GM21737 (cell line): ENCODE results near the gene C1QB.

Experiments used
- ATAC-seq: cut with Tn5 transposase; IDR thresholded peaks from one replicate; pipeline ENCODE4 v1.9.1; 2021; ENCODE audit warnings: mild to moderate bottlenecking, moderate library complexity; ENCODE audit not compliant: unreplicated experiment

The C1QB gene, protein sequence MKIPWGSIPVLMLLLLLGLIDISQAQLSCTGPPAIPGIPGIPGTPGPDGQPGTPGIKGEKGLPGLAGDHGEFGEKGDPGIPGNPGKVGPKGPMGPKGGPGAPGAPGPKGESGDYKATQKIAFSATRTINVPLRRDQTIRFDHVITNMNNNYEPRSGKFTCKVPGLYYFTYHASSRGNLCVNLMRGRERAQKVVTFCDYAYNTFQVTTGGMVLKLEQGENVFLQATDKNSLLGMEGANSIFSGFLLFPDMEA

DNA sequence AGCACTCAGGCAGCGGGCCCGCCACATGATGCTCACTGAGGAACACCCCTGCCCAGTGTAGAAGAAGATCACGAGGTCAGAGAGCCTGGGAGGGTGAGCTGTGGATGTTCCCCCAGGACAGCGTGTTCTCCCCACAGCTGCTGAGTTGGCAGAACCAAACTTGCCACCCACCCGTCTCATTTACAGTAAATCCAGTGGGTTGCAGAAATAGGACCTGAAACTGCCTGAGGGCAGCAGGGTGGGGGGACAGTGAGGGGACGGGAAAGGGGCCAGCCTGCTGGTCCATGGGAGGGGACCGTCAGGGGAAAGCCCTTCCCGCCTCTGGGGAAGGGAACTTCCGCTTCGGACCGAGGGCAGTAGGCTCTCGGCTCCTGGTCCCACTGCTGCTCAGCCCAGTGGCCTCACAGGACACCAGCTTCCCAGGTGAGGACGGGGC, at the start of gene C1QB:
C1QB (plus strand) TSS at position 356 of the 436 bp plus-strand sequence. CDS start 6,227 bp downstream, outside the sequence.
- no peak for ATAC-seq

DNA sequence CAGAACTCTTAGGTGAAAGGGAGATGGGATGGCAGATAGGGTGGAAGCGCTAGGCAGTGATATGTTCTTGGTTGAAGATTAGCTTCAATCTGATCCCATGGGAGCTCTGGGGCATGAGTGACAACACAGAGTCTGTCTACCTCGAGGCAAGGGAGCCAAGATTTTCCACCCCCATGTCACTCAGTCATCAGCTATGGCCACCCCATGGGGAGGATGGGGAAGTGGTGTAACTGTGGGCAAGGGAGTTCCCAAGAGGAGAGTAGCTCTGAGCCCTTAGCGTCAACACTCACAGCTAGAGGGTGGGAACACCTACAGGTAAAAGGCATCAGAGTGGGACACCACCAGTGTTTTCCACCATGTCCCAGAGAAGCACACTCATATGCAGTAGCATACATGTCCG, 46.9 kb upstream of the C1QB start:
- no peak for ATAC-seq

- ATAC-seq, result no peak
Observed at GRCh38 chr1:22607154-22607553, 45.9 kb upstream of the C1QB start.

DNA sequence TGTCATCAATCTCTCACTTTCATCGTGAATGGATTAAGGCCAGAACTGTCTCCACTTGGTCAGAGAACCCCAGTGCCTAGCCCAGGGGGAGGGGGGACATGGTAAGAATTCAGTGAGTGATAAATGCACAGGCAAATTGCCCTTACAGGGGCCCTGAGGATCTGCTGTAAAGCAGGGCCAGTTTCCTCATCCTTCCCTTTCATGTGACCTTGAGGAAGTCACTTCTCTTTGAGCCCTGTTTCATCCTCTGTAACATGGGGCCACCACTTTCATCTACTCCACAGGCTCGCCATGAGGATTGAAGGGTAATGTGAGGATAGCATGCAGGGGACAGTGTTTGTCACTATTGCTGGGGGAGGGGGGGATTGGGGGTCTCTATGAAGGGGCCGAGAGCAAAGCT, 44.7 kb upstream of the C1QB start:
- ATAC-seq, result no peak

- no peak for ATAC-seq
Observed at GRCh38 chr1:22609291-22609690, 43.7 kb upstream of the C1QB start.

DNA sequence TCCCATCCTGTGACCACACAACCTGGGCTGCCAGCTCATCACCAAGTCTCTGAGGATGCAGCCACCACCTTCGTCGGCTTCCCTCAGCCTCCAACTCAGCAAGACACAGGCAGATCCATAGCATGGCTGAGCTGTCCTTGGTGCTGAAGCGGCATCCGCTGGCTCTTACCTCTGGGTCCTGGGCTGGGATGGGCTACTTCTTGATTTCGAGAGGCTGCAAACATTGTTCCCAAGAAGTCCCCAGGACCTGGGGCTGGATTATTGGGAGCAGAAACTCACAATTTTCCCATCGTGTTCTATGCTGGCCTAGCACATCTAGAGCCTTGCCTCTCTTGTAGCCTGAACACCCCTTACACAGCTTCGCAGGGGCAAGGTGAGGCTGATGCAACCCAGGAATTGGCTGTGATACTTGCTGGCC, 41.5 kb upstream of the C1QB start:
- ATAC-seq, result no peak

DNA sequence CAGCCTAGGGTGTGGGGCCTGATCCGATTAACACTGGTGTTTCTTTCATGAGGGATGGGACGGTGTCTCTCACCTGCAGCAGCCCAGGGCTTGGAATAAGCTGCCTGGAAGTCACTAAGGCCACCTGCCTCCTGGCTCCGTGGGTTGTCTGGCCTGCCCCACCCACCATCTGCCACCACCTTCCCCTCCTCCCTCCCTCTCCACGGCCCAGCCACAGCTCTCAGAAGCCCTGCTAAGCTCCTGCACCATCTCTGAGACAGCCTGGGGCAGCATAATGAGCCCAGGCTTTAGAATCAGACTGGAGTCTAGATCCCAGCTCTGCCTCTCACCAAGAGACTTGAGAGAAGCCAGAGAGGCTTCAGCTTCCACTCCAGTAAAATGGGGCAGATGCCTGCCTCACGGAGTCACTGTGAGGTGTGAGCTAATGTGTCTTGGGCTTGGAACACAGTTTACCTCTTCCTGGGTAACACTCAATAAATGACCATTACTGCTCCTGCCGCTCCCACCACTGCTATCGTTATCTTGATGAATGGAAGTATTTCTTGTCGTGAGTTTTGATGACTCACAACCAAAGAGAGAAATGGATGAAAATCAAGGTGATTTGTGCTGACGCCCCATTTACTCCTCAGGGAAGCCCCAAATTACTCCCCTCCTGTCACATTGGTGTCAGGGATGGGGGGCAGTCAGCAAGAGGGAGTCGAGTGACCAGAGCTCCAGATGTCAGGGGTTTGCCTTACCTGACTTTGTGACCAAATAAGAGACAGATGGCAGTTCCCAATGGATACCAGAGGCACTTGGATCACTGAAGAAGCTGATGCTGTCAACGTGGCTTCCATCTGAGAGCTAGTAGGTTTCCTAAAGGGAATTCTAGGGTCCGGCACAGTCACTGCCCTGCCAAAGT, 40.1 kb upstream of the C1QB start:
- no peak for ATAC-seq

- ATAC-seq, result no peak
Observed at GRCh38 chr1:22613572-22613918, 39.5 kb upstream of the C1QB start.

- no peak for ATAC-seq
Observed at GRCh38 chr1:22613951-22614350, 39.1 kb upstream of the C1QB start.

GRCh38 chr1:22615886-22616285, 37.1 kb upstream of the C1QB start:
- no peak for ATAC-seq

- no peak for ATAC-seq
Observed at GRCh38 chr1:22616571-22616970, 36.5 kb upstream of the C1QB start.

GRCh38 chr1:22618056-22618455, 35.0 kb upstream of the C1QB start:
- no peak for ATAC-seq

- no peak for ATAC-seq
Observed at GRCh38 chr1:22619252-22619651, 33.8 kb upstream of the C1QB start.

DNA sequence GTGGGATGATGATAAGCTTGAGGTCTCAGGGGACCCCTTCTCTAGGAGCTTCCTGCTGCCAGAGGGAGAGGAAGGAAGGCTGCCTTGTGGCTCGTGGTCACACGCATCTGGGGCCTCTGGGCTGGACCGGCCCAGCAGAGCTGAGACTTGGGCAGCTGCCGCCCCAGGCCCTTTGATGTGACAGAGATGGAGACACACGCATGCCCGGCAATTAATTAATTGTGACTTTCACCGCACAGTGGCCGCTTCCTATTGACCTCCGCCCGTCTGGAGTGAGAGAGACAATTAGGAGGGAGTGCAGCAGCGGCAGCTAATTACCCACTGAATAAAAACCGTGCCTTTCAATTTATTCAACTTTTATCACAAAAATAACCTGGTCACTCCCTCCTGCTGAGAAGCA, 33.2 kb upstream of the C1QB start:
- ATAC-seq, result no peak

DNA sequence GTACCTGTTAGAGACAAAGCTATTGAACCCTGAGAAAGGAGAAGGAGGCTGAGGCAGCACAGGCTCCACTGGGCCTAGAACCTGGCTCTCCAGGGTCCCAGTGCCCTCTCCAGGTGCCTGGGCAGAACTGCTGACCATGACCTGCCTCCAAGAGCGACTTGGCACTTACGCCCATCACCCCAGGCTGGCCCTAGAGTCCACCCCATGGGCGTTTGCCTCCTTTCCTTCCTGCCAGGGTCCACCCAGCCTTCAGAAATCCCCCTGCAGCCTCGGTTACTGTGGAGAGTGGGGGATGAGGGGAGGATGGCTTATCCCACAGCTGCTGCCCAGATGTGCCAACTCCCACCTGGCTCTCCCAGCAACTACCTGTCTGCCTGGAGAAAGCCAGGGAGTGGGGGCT, 31.3 kb upstream of the C1QB start:
- ATAC-seq, result no peak

DNA sequence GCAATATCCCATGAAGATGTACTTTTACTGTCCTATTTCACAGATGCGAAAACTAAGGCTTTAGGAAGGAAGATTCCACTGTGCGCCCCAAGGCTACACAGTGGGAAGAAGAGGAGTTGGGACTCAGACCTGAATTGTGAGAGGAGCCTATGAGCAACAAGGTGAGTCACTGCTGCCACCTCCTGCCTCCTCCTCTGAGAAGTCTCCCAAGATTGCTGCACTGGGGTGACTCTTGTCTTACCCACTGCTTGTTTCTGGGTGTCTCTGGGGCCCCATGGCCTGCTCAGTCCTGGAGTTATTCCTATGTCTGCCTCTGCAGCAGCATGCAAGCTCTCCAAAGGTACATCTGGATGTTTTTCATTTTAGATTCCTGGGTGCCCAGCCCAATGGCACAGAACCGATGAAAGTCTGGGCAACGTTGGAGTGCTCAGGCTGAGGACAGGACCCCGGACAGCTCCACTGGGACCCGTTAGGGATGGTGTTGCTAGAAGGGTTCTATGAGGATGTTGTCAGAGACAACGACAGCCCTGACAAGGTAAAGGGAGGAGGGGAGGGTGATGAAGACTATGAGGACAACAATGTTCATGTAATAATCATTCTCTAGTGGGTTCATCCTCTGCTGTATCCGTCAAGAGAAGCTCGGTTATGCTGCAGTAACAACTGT, 27.6 kb upstream of the C1QB start:
- no peak for ATAC-seq

- ATAC-seq, result no peak
Observed at GRCh38 chr1:22626237-22627157, 26.5 kb upstream of the C1QB start.

- no peak for ATAC-seq
Observed at GRCh38 chr1:22627331-22627730, 25.7 kb upstream of the C1QB start.

DNA sequence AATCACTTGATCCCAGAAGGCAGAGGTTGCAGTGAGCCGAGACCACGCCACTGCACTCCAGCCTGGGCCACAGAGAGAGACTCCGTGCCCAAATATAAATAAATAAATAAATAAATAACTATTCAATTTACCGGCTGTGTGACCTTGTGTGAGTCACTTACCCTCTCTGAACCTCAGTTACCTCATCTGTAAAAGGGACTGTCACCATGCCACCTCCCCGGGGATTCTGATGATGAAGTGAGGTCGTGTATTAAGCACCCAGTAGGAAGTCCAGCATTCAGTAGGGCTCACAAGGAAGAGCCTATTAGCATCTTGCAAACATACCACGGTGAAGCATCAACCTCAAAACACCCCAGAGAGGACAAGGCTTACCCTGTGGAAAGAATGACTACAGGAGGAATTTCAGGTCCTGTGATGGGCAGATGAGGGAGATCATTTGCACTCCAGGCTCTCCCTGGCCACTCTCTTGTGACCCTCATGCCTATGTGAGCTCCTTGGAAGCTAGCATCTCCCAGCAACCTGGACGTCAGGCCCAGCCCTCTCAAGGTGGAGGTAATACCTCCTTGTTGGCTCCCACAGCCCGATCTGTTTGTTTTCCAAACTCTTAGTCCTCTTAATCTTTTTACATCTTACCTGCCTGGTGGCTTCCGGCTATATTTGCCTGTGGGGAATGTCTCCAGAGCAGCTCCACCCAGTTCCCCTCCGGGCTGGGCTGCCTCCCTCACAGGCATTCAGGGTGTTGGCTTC, 24.2 kb upstream of the C1QB start:
- ATAC-seq, result no peak

DNA sequence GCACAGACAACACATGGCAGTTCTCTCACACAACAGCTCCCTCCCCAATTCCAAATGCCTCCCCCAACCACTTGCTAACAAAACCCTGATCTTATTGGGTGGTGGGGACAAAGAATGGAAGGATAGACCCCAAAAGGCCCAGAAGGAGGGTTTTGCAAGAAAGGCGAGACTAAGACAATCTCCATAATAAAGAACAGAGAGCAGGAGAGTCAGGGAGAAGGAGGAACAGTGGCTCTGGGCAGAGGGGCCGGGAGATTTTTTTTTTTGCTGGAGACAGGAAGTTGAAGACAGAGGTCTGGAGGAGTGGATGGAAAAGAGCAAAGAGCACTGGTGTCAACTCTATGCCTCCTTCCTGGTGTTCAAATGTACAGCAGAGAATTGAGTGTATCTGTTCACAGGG, 23.1 kb upstream of the C1QB start:
- no peak for ATAC-seq
